ENCODE data around the gene RAB26.

Gene RAB26

DNA sequence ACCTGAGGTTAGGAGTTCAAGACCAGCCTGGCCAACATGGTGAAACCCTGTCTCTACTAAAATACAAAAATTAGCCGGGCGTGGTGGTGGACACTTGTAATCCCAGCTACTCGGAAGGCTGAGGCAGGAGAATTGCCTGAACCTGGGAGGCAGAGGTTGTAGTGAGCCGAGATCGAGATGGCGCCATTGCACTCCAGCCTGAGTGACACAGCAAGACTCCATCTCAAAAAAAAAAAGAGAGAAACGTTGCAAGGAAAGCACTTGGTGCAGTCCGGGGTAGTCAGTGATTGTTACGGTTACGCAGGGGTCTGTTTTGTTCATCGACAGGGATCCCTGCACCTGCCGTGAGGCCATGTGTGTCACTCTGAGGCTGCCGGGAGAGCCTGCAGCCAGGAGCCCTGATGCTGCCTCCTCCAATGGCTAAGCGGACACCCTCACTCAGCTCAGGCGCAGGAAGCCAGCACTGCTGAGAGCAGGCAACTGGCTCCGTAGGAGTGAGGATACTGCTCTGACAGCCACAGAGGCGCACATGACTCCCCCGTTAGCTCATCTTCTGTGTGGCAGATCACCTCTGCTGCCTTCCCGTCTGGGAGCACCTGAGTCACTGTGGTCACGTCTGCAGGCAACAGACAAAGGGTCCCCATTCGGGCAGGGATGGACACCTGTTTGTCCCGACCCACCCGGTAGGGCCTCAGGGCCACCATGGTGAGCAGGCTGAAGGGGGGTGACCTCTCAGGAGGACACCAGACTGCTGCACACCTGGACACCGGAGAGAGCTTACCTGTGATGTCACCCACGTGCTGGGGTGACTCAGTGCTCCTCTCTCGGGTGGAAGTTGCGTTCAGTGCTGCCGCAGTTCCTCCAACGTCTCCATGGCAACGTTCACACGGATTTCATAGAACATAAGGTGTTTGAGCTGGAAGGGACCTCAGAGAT, 5.2 kb upstream of the RAB26 start:
- in situ Hi-C loops (cut with HindIII; ENCODE audit: low sequenced_read_pairs) = no loop called here

DNA sequence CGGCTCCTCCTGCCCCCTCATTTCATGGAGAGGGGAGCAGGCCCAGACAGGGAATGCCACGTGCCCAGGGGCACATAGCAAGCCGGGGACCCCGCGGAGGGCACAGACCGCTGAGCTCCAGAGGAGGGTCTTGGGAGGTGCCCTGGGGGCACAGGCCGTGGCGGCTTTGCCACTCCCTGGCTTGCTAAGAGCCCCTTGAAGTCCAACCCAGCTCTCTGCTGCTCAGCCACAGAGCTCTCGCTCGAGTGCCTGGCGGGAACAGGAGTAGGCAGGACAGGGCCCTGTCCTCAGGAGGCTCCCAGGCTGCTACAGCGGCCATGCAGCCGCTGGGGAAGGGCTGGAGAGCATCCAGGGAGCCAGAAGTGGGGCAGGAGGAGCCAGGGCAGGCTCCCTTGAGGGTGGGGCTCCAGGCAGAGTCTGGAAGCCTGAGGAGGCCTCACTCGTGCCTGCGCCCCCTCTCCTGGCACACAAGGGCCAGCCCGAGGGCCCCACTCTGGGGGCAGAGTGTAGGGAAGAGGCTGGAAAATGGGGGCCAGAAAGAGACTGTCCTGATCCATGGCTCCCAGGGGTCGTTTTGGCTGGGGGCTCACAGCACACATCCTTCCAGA, 4.4 kb upstream of the RAB26 start:
- in situ Hi-C loops (cut with HindIII; ENCODE audit: low sequenced_read_pairs) = no loop called here

GRCh38 chr16:2145843-2146242, 2.6 kb upstream of the RAB26 start:
- in situ Hi-C loops (cut with HindIII; ENCODE audit: low sequenced_read_pairs) = no loop called here

DNA sequence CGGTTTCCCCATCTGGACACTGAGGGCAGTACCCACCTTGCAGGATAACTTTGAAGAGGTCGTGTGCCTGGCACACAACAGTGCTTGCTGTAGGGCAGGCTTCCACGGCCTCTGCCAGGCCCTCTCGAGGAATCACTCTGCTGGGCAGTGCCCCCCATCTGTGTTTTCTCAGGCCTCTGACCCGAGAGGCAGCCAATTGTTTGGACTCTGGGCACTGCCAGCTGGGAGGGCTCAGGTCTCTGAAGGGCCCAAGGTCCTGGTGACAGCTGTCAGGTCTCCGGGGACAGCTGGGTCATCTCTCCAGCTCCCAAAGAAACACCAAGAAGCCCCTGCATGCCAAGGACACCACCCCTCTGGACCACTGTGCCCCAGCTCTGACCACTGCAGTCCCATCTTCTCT, 1.0 kb upstream of the RAB26 start:
- in situ Hi-C loops (cut with HindIII; ENCODE audit: low sequenced_read_pairs) = no loop called here

DNA sequence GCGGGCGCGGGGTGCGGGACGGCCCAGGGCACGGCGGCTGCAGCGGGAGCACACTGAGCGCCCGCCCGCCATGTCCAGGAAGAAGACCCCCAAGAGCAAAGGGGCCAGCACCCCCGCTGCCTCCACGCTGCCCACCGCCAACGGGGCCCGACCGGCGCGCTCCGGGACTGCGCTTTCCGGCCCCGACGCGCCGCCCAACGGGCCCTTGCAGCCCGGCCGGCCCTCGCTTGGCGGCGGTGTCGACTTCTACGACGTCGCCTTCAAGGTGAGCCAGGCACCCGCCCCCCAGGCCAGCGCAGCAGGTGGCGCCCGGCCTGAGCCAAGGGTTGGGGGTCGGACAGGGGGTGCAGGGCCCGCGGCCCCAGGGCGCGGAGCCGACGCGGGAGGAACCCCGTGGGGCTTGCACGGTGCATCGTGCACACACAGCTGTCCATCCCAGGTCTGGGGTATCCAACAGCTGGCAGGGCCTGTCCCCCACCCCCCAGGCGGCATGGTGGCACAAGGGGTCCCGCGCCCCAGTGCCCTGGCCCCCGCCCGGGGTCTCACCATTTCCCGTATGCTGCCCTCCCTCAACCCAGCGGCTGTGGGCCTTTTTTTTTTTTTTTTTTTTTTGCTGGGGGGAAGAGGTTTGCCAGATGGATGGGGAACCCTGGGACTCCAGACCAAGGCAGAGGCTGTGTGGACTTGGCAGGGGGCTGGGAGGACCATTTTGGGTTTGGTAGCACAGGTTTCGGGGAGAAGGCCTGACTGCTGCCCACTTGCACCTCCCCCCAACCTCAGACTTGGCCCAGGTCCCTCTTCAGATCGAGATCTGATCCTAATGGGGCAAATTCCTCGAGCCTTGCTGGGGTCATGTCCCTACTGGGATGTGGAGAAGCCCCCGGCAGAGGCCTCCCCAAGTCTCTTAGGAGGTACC, 547 bp downstream of the RAB26 start:
- in situ Hi-C loops (cut with HindIII; ENCODE audit: low sequenced_read_pairs) = no loop called here

DNA sequence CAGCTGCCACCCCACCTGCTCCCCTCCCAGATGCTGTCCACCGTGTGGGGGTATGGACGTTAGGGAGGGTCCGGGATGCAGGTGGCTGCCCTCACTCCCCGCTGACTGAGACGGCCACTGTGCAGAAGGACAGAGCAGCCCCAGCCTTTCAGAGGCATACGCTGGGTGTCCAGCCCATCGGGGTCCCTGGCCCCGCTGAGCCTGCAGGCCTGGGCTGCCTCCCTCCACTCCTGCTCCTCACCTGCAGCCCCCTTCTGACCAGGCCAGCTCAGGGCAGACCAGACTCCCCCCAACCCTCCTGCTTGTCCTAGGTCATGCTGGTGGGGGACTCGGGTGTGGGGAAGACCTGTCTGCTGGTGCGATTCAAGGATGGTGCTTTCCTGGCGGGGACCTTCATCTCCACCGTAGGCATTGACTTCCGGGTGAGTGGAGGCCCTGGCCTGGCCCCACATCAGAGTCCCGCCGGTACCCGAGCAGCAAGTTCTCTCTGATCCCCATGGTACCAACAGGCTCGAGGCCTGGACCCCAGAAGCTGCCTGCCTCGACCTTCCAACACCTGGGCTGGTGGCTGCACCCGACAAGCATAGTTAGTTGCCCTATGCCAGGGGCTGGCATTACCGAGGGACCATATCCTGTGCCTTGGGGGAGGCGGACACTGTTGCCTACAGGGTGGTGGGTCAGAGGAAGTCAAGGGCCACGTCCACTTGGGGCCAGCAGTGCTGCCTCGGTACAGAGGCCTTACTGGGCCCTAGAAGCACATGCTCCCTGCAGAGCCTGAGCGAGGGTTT, 1.4 kb downstream of the RAB26 start:
- in situ Hi-C loops (cut with HindIII; ENCODE audit: low sequenced_read_pairs) = loop anchor here (25.0 kb wide), 2 partner anchors 287 to 288 kb away; partner anchors contain the start of genes CCNF and MEIOB

DNA sequence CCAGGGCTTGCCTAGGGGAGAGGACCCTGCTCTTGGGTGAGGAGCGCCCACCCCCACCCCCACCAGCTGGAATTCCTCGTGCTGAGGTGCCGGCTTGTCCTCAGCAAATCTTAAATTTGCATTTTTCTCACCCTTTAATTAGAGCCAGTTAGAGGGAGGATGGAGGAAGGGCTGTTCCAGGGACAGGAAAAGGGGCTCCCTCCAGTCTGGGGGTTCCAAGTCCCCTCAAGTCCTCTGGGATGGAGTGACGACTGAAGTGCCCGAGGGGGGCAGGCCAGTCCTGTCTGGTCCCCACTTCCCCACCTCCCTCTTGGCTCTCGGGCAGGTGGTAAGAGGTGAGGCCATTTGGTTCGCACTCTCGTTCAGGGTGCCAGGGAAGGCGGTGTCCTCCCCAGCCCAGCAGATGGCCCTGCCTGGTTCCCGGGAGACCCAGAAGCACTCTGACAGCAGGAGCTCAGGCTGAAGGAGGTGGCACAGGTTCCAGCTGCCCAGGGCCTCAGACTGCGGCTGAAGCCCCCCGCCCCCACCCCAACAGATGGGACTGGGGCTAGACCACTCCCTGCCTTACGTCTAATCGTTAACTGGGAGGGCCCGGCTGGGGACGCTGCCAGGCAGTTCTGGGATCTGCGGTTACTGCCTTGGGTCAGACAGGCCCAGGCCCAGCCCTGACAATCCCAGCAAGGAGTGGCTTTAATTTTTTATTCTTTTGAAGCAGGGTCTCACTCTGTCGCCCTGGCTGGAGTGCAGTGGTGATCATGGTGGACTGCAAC, 2.2 kb downstream of the RAB26 start:
- in situ Hi-C loops (cut with HindIII; ENCODE audit: low sequenced_read_pairs) = loop anchor here (25.0 kb wide), 2 partner anchors 287 to 288 kb away; partner anchors contain the start of genes CCNF and MEIOB

DNA sequence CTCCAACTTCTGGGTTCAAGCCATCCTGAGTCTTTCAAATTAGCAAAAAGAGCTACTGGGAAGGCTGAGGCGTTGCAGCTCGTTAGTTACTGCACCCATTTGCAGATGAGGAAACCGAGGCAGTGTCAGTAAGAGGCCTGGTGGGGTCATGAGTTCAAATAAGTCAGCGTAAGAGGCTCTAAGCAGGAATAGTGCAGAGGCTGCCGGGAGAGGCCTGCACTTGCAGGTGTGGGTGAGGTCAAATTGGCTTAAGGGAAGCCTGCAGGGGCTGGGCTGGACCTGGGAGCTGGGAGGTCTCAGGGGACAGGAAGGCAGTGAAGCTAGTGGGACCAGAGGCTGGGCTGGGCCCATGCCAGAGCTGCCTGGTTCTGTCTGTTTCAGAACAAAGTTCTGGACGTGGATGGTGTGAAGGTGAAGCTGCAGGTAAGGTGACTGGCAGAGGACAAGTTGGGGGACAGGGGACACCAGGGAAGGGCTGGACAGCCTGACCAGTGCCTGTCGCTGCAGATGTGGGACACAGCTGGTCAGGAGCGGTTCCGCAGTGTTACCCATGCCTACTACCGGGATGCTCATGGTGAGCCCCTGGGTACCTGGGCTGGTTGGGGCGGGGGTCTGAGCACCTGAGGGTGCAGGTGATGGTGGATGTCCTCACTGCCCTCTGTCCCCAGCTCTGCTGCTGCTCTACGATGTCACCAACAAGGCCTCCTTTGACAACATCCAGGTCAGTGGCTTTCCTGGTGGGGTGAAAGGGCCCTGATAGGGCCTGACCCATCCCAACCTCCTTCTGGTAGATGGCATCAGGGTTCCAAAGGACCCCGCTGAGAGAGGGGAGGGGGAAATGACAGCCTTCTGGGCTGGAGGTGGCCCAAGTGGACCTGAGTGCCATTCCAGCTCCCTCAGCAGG, 3.0 kb downstream of the RAB26 start:
- in situ Hi-C loops (cut with HindIII; ENCODE audit: low sequenced_read_pairs) = loop anchor here (25.0 kb wide), 2 partner anchors 286 to 289 kb away; partner anchors contain the start of genes CCNF and MEIOB

- in situ Hi-C loops (cut with HindIII; ENCODE audit: low sequenced_read_pairs) = loop anchor here (25.0 kb wide), 2 partner anchors 284 to 291 kb away; partner anchors contain the start of genes CCNF and MEIOB
Observed at GRCh38 chr16:2152695-2153506, 4.5 kb downstream of the RAB26 start.

GRCh38 chr16:2154533-2155090, 6.2 kb downstream of the RAB26 start:
- in situ Hi-C loops (cut with HindIII; ENCODE audit: low sequenced_read_pairs) = loop anchor here (25.0 kb wide), 2 partner anchors 283 to 292 kb away; partner anchors contain the start of genes CCNF and MEIOB

GRCh38 chr16:2155091-2155950, 6.9 kb downstream of the RAB26 start, which contains the start of gene TRAF7:
TSS of gene TRAF7 (plus strand) at chr16:2155782. CDS start at chr16:2163921, 8,139 bp downstream.
- in situ Hi-C loops (cut with HindIII; ENCODE audit: low sequenced_read_pairs) = loop anchor here (25.0 kb wide), 2 partner anchors 282 to 293 kb away; partner anchors contain the start of genes CCNF and MEIOB

GRCh38 chr16:2155977-2156848, 7.8 kb downstream of the RAB26 start:
- in situ Hi-C loops (cut with HindIII; ENCODE audit: low sequenced_read_pairs) = loop anchor here (25.0 kb wide), 2 partner anchors 281 to 294 kb away; partner anchors contain the start of genes CCNF and MEIOB

- in situ Hi-C loops (cut with HindIII; ENCODE audit: low sequenced_read_pairs) = loop anchor here (25.0 kb wide), 2 partner anchors 280 to 295 kb away; partner anchors contain the start of genes CCNF and MEIOB
Observed at GRCh38 chr16:2156849-2157224, 8.4 kb downstream of the RAB26 start.

GRCh38 chr16:2157480-2158261, 9.2 kb downstream of the RAB26 start:
- in situ Hi-C loops (cut with HindIII; ENCODE audit: low sequenced_read_pairs) = loop anchor here (25.0 kb wide), 2 partner anchors 280 to 295 kb away; partner anchors contain the start of genes CCNF and MEIOB
